Right lobe of liver (tissue), 4 donors: Measurements from ENCODE around the gene TSPAN6.

Experiments used
- CTCF ChIP-seq, 4 donors: fragments of 200-600 bp in 3 of 4; fragments of 450-650 bp in 1 of 4; IDR thresholded peaks; one replicate each; pipeline versions ENCODE4 v1.5.1 to v1.8.0; 2016 to 2022; ENCODE audit warnings: antibody characterized with exemption in 4 of 4, mild to moderate bottlenecking in 2 of 4
- POLR2A ChIP-seq: fragments of 450-650 bp; IDR thresholded peaks from one replicate; pipeline ENCODE4 v1.6.1; 2017; ENCODE audit warnings: antibody characterized with exemption, mild to moderate bottlenecking
- donor health status: DM: no; HTN: no; CAD: no.
- donor health status: DM: no; HTN: no; CAD: no.
- donor health status: DM: no; HTN: yes; CAD: no.

DNA sequence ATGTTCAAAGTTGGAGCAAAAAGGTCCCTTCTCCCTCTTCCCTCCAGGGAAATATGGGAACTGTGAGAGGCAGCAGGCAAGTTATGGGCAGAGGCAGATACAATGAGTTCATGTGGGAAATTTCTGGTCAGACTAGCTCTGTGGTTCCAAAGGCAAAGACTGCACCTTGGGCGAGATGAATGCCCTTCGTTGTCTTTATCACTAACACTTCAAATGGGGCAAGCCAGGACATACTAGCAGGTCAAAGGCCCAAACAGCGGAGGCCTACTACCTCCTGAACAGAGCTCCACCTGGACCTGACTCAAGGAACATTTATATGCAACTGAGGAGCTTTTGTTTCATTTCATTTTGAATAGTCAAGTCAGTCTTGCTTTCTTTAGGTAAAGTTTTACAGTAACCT lies 36.4 kb upstream of the TSPAN6 start:
- no peak for TF ChIP-seq CTCF (IDR thresholded peaks at IDR 0.05)
- no peak for TF ChIP-seq POLR2A
